Measurements from ENCODE around the gene ZNF536. TPM values are rescaled to one million over a fixed set of nuclear protein-coding genes. Genes with fewer than 3 reads are reported as not detected.

The ZNF536 gene
- total RNA-seq, 1 donor from 2014 or later: 0.43 TPM

- no peaks in the 10 kb centered on the region for H3K36me3 Mint-ChIP-seq (ENCODE audit: low read depth, unreplicated experiment)
- no peaks in the 10 kb centered on the region for H3K27me3 ChIP-seq (ENCODE audit: insufficient read depth, low read length)
- DNase-seq (ENCODE audit: low read depth): no peak
- H3K4me1 Mint-ChIP-seq (ENCODE audit: low read depth, unreplicated experiment): peaks cover 3% of the 10 kb centered on the region
- H3K4me2 ChIP-seq (ENCODE audit: low read length): no peak overlapping the region
- H3K9ac ChIP-seq (ENCODE audit: low read length): no peak overlapping the region
- no peaks in the 10 kb centered on the region for H3K9me3 Mint-ChIP-seq (ENCODE audit: unreplicated experiment)
- no peak for TF ChIP-seq EZH2 (IDR thresholded peaks at IDR 0.05; ENCODE audit: insufficient read depth, low read length)
- no peaks in the 10 kb centered on the region for H3K9me3 ChIP-seq (ENCODE audit: insufficient read depth, low read depth, low read length)
- peaks cover 52% of the 10 kb centered on the region for H3K27me3 Mint-ChIP-seq (ENCODE audit: low read depth, unreplicated experiment)
- no peak overlapping the region for H3K4me3 Mint-ChIP-seq (ENCODE audit: unreplicated experiment)
- peak; percentile 13 for FAIRE-seq
- no peak overlapping the region for H2AFZ ChIP-seq (ENCODE audit: low read depth, low read length)
- no peak overlapping the region for H3K27ac ChIP-seq (ENCODE audit: low read depth, low read length)
- no peak overlapping the region for H3K4me3 ChIP-seq (ENCODE audit: insufficient read depth, low read depth, low read length)
- H3K4me1 ChIP-seq (ENCODE audit: insufficient read depth, low read length): no peaks in the 10 kb centered on the region
- no peaks in the 10 kb centered on the region for H3K79me2 ChIP-seq (ENCODE audit: insufficient read depth, low read length)
- no peak overlapping the region for H3K27ac Mint-ChIP-seq (ENCODE audit: unreplicated experiment)
- no peaks in the 10 kb centered on the region for H4K20me1 ChIP-seq (ENCODE audit: insufficient read depth, low read length)
- H3K36me3 ChIP-seq (ENCODE audit: insufficient read depth, low read length): no peaks in the 10 kb centered on the region
Observed at GRCh38 chr19:30360376-30361106, 11.6 kb upstream of the ZNF536 start.

GRCh38 chr19:30361107-30361447 is 11.1 kb upstream of the ZNF536 start:
- FAIRE-seq (no peak), DNase-seq (ENCODE audit: low read depth) (no peak)
- H2AFZ ChIP-seq (ENCODE audit: low read depth, low read length): no peak overlapping the region
- H4K20me1 ChIP-seq (ENCODE audit: insufficient read depth, low read length): no peaks in the 10 kb centered on the region
- no peaks in the 10 kb centered on the region for H3K36me3 Mint-ChIP-seq (ENCODE audit: low read depth, unreplicated experiment)
- H3K27me3 Mint-ChIP-seq (ENCODE audit: low read depth, unreplicated experiment): peaks cover 53% of the 10 kb centered on the region
- H3K4me1 Mint-ChIP-seq (ENCODE audit: low read depth, unreplicated experiment): peaks cover 3% of the 10 kb centered on the region
- H3K27me3 ChIP-seq (ENCODE audit: insufficient read depth, low read length): no peaks in the 10 kb centered on the region
- no peaks in the 10 kb centered on the region for H3K79me2 ChIP-seq (ENCODE audit: insufficient read depth, low read length)
- TF ChIP-seq CTCF (IDR thresholded peaks at IDR 0.05; ENCODE audit: insufficient read depth, low read depth, low read length): no peak
- TF ChIP-seq EZH2 (IDR thresholded peaks at IDR 0.05; ENCODE audit: insufficient read depth, low read length): no peak
- no peaks in the 10 kb centered on the region for H3K36me3 ChIP-seq (ENCODE audit: insufficient read depth, low read length)
- H3K27ac Mint-ChIP-seq (ENCODE audit: unreplicated experiment): no peak overlapping the region
- no peak overlapping the region for H3K9ac ChIP-seq (ENCODE audit: low read length)
- H3K27ac ChIP-seq (ENCODE audit: low read depth, low read length): no peak overlapping the region
- H3K4me2 ChIP-seq (ENCODE audit: low read length): no peak overlapping the region
- no peaks in the 10 kb centered on the region for H3K9me3 Mint-ChIP-seq (ENCODE audit: unreplicated experiment)
- H3K4me1 ChIP-seq (ENCODE audit: insufficient read depth, low read length): no peaks in the 10 kb centered on the region
- H3K9me3 ChIP-seq (ENCODE audit: insufficient read depth, low read depth, low read length): no peaks in the 10 kb centered on the region
- no peak overlapping the region for H3K4me3 ChIP-seq (ENCODE audit: insufficient read depth, low read depth, low read length)
- H3K4me3 Mint-ChIP-seq (ENCODE audit: unreplicated experiment): no peak overlapping the region

GRCh38 chr19:30361721-30362120 is 10.5 kb upstream of the ZNF536 start:
- Histone ChIP-seq H3K4me3 (ENCODE audit: insufficient read depth, low read depth, low read length) (no peak overlapping the region), H2AFZ (ENCODE audit: low read depth, low read length) (no peak overlapping the region), H3K36me3 (ENCODE audit: insufficient read depth, low read length) (no peaks in the 10 kb centered on the region), H3K4me1 (ENCODE audit: insufficient read depth, low read length) (no peaks in the 10 kb centered on the region), H3K27ac (ENCODE audit: low read depth, low read length) (no peak overlapping the region), H3K79me2 (ENCODE audit: insufficient read depth, low read length) (no peaks in the 10 kb centered on the region), H3K9ac (ENCODE audit: low read length) (no peak overlapping the region), H3K9me3 (ENCODE audit: insufficient read depth, low read depth, low read length) (no peaks in the 10 kb centered on the region), H3K27me3 (ENCODE audit: insufficient read depth, low read length) (no peaks in the 10 kb centered on the region), H4K20me1 (ENCODE audit: insufficient read depth, low read length) (no peaks in the 10 kb centered on the region), H3K4me2 (ENCODE audit: low read length) (no peak overlapping the region)
- H3K27ac Mint-ChIP-seq (ENCODE audit: unreplicated experiment): no peak overlapping the region
- no peaks in the 10 kb centered on the region for H3K9me3 Mint-ChIP-seq (ENCODE audit: unreplicated experiment)
- TF ChIP-seq EZH2 (IDR thresholded peaks at IDR 0.05; ENCODE audit: insufficient read depth, low read length) (no peak), CTCF (IDR thresholded peaks at IDR 0.05; ENCODE audit: insufficient read depth, low read depth, low read length) (no peak)
- no peak overlapping the region for H3K4me3 Mint-ChIP-seq (ENCODE audit: unreplicated experiment)
- H3K4me1 Mint-ChIP-seq (ENCODE audit: low read depth, unreplicated experiment): peaks cover 3% of the 10 kb centered on the region
- no peaks in the 10 kb centered on the region for H3K36me3 Mint-ChIP-seq (ENCODE audit: low read depth, unreplicated experiment)
- no peak for FAIRE-seq
- DNase-seq (ENCODE audit: low read depth): no peak
- H3K27me3 Mint-ChIP-seq (ENCODE audit: low read depth, unreplicated experiment): peaks cover 57% of the 10 kb centered on the region

Measured in astrocyte (in vitro differentiated cells and primary cell).